ENCODE data around the gene EFCAB6.

DNA sequence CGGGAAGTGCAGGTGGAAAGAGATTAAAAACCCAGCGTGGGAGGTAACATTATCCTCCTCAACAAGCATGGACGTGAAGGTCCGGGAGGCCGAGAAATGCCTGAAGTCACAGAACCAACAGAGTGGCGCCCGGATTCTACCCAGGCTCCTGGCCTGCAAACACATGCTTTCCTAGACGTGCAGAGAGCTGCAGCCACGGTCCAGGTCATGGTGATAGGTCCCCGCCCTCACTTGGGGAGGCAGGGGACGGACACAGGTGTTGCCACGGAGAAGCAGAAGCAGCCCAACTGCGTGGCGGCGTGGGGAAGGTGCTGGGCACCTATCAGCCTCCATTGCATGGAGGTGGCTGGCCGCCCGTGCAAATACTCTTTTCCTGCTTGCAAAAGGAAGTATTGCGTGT is 251.5 kb downstream of the EFCAB6 start:
- TF ChIP-seq POLR2AphosphoS5 (IDR thresholded peaks at IDR 0.05; ENCODE audit: low read depth, low read length) (no peak), TAF1 (CRISPR knock-in tag; IDR thresholded peaks at IDR 0.05) (no peak), RAD21 (CRISPR knock-in tag; IDR thresholded peaks at IDR 0.05) (no peak), ZNF235 (CRISPR knock-in tag; IDR thresholded peaks at IDR 0.05; ENCODE audit: borderline replicate concordance) (no peak), TBX3 (IDR thresholded peaks at IDR 0.05; ENCODE audit: borderline replicate concordance) (no peak), ZNF138 (CRISPR knock-in tag; IDR thresholded peaks at IDR 0.05; ENCODE audit: low read depth) (no peak)
- TF ChIP-seq, protein P1, sequence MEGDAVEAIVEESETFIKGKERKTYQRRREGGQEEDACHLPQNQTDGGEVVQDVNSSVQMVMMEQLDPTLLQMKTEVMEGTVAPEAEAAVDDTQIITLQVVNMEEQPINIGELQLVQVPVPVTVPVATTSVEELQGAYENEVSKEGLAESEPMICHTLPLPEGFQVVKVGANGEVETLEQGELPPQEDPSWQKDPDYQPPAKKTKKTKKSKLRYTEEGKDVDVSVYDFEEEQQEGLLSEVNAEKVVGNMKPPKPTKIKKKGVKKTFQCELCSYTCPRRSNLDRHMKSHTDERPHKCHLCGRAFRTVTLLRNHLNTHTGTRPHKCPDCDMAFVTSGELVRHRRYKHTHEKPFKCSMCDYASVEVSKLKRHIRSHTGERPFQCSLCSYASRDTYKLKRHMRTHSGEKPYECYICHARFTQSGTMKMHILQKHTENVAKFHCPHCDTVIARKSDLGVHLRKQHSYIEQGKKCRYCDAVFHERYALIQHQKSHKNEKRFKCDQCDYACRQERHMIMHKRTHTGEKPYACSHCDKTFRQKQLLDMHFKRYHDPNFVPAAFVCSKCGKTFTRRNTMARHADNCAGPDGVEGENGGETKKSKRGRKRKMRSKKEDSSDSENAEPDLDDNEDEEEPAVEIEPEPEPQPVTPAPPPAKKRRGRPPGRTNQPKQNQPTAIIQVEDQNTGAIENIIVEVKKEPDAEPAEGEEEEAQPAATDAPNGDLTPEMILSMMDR (CRISPR knock-in tag; IDR thresholded peaks at IDR 0.05), result no peak

All from HepG2 (cell line).